SIG-M5 (cell line): ENCODE results near the gene ARID3C.

Experiments
- DNase-seq: peaks from one replicate; lab custom pipeline; 2025; lab: John Stamatoyannopoulos, UW

The ARID3C gene

GRCh38 chr9:34628656-34629490, at the start of gene ARID3C:
TSS of gene ARID3C (minus strand) at chr9:34629066. CDS start at chr9:34628014, 1,052 bp downstream.
- DNase-seq: no peak

- DNase-seq: no peak
These were observed 47.0 kb upstream of the ARID3C start for GRCh38 chr9:34675869-34676268.

- DNase-seq: no peak
These were observed 46.3 kb upstream of the ARID3C start for GRCh38 chr9:34675048-34675714.

GRCh38 chr9:34674440-34674839, 45.6 kb upstream of the ARID3C start:
- no peak for DNase-seq

- no peak for DNase-seq
These were observed 42.4 kb upstream of the ARID3C start for GRCh38 chr9:34671307-34671706.

GRCh38 chr9:34669809-34670562, 41.1 kb upstream of the ARID3C start:
- DNase-seq: no peak

- DNase-seq: peak; percentile 78
These were observed 36.8 kb upstream of the ARID3C start for GRCh38 chr9:34665381-34666250.

- DNase-seq: no peak
These were observed 36.2 kb upstream of the ARID3C start for GRCh38 chr9:34665067-34665380.

GRCh38 chr9:34664281-34665066, 35.6 kb upstream of the ARID3C start:
- DNase-seq: peak; percentile 31

- DNase-seq: no peak
These were observed 34.4 kb upstream of the ARID3C start for GRCh38 chr9:34663303-34663605.

GRCh38 chr9:34662526-34663302, 33.8 kb upstream of the ARID3C start, which contains the start of gene CCL27:
TSS of gene CCL27 (minus strand) at chr9:34662657. CDS start at chr9:34662633, 24 bp downstream.
- no peak for DNase-seq

GRCh38 chr9:34659592-34660253, 30.9 kb upstream of the ARID3C start:
- DNase-seq: no peak

- DNase-seq: no peak
These were observed 29.6 kb upstream of the ARID3C start for GRCh38 chr9:34658461-34658860.

GRCh38 chr9:34656992-34657391, 28.1 kb upstream of the ARID3C start:
- DNase-seq: no peak

- DNase-seq: no peak
These were observed 26.5 kb upstream of the ARID3C start for GRCh38 chr9:34655394-34655793.

- DNase-seq: no peak
These were observed 25.6 kb upstream of the ARID3C start for GRCh38 chr9:34654323-34655051.

GRCh38 chr9:34653151-34654072, 24.5 kb upstream of the ARID3C start:
- no peak for DNase-seq

GRCh38 chr9:34652602-34653000, 23.7 kb upstream of the ARID3C start:
- no peak for DNase-seq
